PC-9 (cell line): Measurements from ENCODE around the gene CCDC121. TPM values are rescaled to one million over a fixed set of nuclear protein-coding genes. Genes with fewer than 3 reads are reported as not detected.

Source experiments
- BruUV-seq: library from RNA; stranded (reverse); fragments of 400-500 nt; replicated peaks from 2 replicates; lab custom pipeline; 2021; lab: Mats Ljungman, UMichigan
- CTCF ChIA-PET: fragments of 300-600 bp; sonication (Branson Sonifier 250); formaldehyde crosslinking; loops from one replicate; lab custom pipeline; 2022; ENCODE audit warnings: antibody characterized with exemption; lab: Charles Lee
- POLR2A ChIA-PET: fragments of 300-600 bp; sonication (Branson Sonifier 250); formaldehyde crosslinking; loops from one replicate; lab custom pipeline; 2022; ENCODE audit warnings: antibody characterized with exemption; ENCODE audit not compliant: unreplicated experiment; lab: Charles Lee
- DNase-seq, 2 experiments: peaks; one replicate each; pipeline versions ENCODE4 v3.0.0 to v3.0.0-alpha.2; 2015 to 2022; ENCODE audit warnings: mixed read lengths in 1 of 2
- H2AFZ ChIP-seq: fragments of 200-600 bp; sonication (generic); 2 replicates; pipeline ENCODE4 v1.8.1; 2017; ENCODE audit warnings: antibody characterized with exemption
- H3F3A ChIP-seq: fragments of 200-600 bp; sonication (generic); 2 replicates; pipeline ENCODE4 v1.8.1; 2017; ENCODE audit warnings: antibody characterized with exemption, mild to moderate bottlenecking, low read depth; ENCODE audit not compliant: insufficient read depth
- H3K27ac ChIP-seq: fragments of 200-600 bp; sonication (generic); 2 replicates; pipeline ENCODE4 v1.6.1; 2016; ENCODE audit warnings: mixed run types
- H3K27me3 ChIP-seq: fragments of 200-600 bp; sonication (generic); 2 replicates; pipeline ENCODE4 v1.6.1; 2016; ENCODE audit warnings: low read depth, mixed run types; ENCODE audit not compliant: insufficient read depth
- H3K36me3 ChIP-seq: fragments of 200-600 bp; sonication (generic); 2 replicates; pipeline ENCODE4 v1.6.1; 2016; ENCODE audit warnings: low read depth, mixed run types
- H3K4me1 ChIP-seq: fragments of 200-600 bp; sonication (generic); replicated peaks from 2 replicates; pipeline ENCODE4 v1.6.1; 2016; ENCODE audit warnings: mixed run types; ENCODE audit not compliant: insufficient read depth
- H3K4me2 ChIP-seq: fragments of 200-600 bp; sonication (generic); 2 replicates; pipeline ENCODE4 v1.6.1; 2017; ENCODE audit warnings: mixed run types
- H3K4me3 ChIP-seq: fragments of 200-600 bp; sonication (generic); 2 replicates; pipeline ENCODE4 v1.6.1; 2016; ENCODE audit warnings: mixed run types
- H3K79me2 ChIP-seq: fragments of 200-600 bp; sonication (generic); 2 replicates; pipeline ENCODE4 v1.6.1; 2017; ENCODE audit warnings: low read depth, mixed run types
- H3K9me2 ChIP-seq: fragments of 200-600 bp; sonication (generic); 2 replicates; pipeline ENCODE4 v1.8.1; 2017; ENCODE audit warnings: mild to moderate bottlenecking; ENCODE audit not compliant: insufficient read depth
- H3K9me3 ChIP-seq: fragments of 200-600 bp; sonication (generic); 2 replicates; pipeline ENCODE4 v1.8.1; 2016; ENCODE audit warnings: low read depth; ENCODE audit not compliant: insufficient read depth
- H4K20me1 ChIP-seq: fragments of 200-600 bp; sonication (generic); 2 replicates; pipeline ENCODE4 v1.8.1; 2017; ENCODE audit not compliant: insufficient read depth
- CTCF ChIP-seq: fragments of 200-600 bp; sonication (generic); conservative IDR thresholded peaks from 2 replicates; pipeline ENCODE4 v1.6.1; 2017; ENCODE audit warnings: mixed run types, antibody characterized with exemption, mild to moderate bottlenecking, moderate library complexity
- EZH2 ChIP-seq: fragments of 200-600 bp; sonication (generic); IDR thresholded peaks from 2 replicates; pipeline ENCODE4 v1.8.0; 2017; ENCODE audit warnings: antibody characterized with exemption, low read depth
- intact Hi-C: fragments of 100-400 bp; cut with micrococcal nuclease; formaldehyde crosslinking; loops from one replicate; pipeline ENCODE4 v1.10.0; 2022; ENCODE audit not compliant: unreplicated experiment
- total RNA-seq: library from RNA; stranded (reverse); gene quantifications from 2 replicates; pipeline ENCODE4 v1.2.3, GENCODE V29; 2021

CCDC121 gene
- total RNA-seq, 1 experiment from 2014 or later: 2.9 TPM

GRCh38 chr2:27582129-27582694 lies 46.6 kb downstream of the CCDC121 start:
- peaks cover 10% of the 10 kb centered on the region; the same call in 1 of the 2 replicates for H4K20me1 ChIP-seq
- no peaks in the 10 kb centered on the region for H3K27me3 ChIP-seq
- H3F3A ChIP-seq: peaks cover 14% of the 10 kb centered on the region
- TF ChIP-seq EZH2 (no peak), CTCF (no peak)
- TSS peak; percentile 62 for BruUV-seq
- CTCF ChIA-PET: no interaction called here
- H2AFZ ChIP-seq: peak overlapping the region; percentile 92
- peak overlapping the region; percentile 93; the same call in 1 of the 2 replicates for H3K4me3 ChIP-seq
- peaks cover 28% of the 10 kb centered on the region for H3K9me3 ChIP-seq
- peak overlapping the region; percentile 58; the same call in 1 of the 2 replicates for H3K27ac ChIP-seq
- POLR2A ChIA-PET: interaction anchor here (0.6 kb wide), 2 partner anchors 73 to 153 kb away, joined by 3 read pairs; no protein-coding TSS in a partner anchor
- no peaks in the 10 kb centered on the region for H3K9me2 ChIP-seq
- H3K4me1 ChIP-seq: peaks cover 20% of the 10 kb centered on the region
- H3K4me2 ChIP-seq: peak overlapping the region; percentile 91
- H3K36me3 ChIP-seq: 0 out of 2 replicates have a peak, but pooled peaks cover 7% of the 10 kb centered on the region
- intact Hi-C loops: loop anchor here (5.0 kb wide), 1 partner anchor 90 kb away; no protein-coding TSS in a partner anchor
- no peak for DNase-seq
- H3K79me2 ChIP-seq: peaks cover 41% of the 10 kb centered on the region

GRCh38 chr2:27581417-27582128 lies 47.2 kb downstream of the CCDC121 start:
- ChIA-PET CTCF (no interaction called here), POLR2A (no interaction called here)
- Histone ChIP-seq H3K36me3 (0 out of 2 replicates have a peak, but pooled peaks cover 3% of the 10 kb centered on the region), H3K9me3 (peaks cover 35% of the 10 kb centered on the region), H3K9me2 (no peaks in the 10 kb centered on the region), H3K4me1 (peaks cover 20% of the 10 kb centered on the region), H3K4me2 (no peak overlapping the region), H3F3A (peaks cover 14% of the 10 kb centered on the region), H4K20me1 (peaks cover 10% of the 10 kb centered on the region; the same call in 1 of the 2 replicates), H3K4me3 (no peak overlapping the region), H3K27me3 (no peaks in the 10 kb centered on the region), H2AFZ (no peak overlapping the region), H3K27ac (no peak overlapping the region), H3K79me2 (peaks cover 35% of the 10 kb centered on the region)
- BruUV-seq: no TSS peak
- no peak for TF ChIP-seq CTCF
- TF ChIP-seq EZH2: no peak
- DNase-seq: no peak
- intact Hi-C loops: loop anchor here (5.0 kb wide), 1 partner anchor 89 kb away; no protein-coding TSS in a partner anchor

Other genes starting within 250 kb of the CCDC121 start
- gene ZNF513, start 248.3 kb downstream of the CCDC121 start, total RNA-seq: 4.1 and 4.5 TPM in 2 replicates
- gene PPM1G, start 219.4 kb downstream of the CCDC121 start, total RNA-seq: 114 and 136 TPM in 2 replicates
- gene NRBP1, start 200.4 kb downstream of the CCDC121 start, total RNA-seq: 67.9 and 83.9 TPM in 2 replicates
- 62.9 and 91.7 TPM in 2 replicates for gene KRTCAP3, start 186.6 kb downstream of the CCDC121 start, total RNA-seq
- 26.2 and 27.2 TPM in 2 replicates for gene IFT172, start 139.3 kb downstream of the CCDC121 start, total RNA-seq
- gene FNDC4, start 133.8 kb downstream of the CCDC121 start, total RNA-seq: 5.3 and 6.3 TPM in 2 replicates
- 3.4 and 4.0 TPM in 2 replicates for gene GCKR, start 132.2 kb downstream of the CCDC121 start, total RNA-seq
- 27.1 and 40.6 TPM in 2 replicates for gene ZNF512, start 46.0 kb downstream of the CCDC121 start, total RNA-seq
- 37.3 and 45.1 TPM in 2 replicates for gene GPN1, start within 50 bp of the CCDC121 start, total RNA-seq
- gene SUPT7L, start 34.6 kb upstream of the CCDC121 start, total RNA-seq: 29.3 and 33.0 TPM in 2 replicates
- 18.5 and 22.7 TPM in 2 replicates for gene SLC4A1AP, start 34.9 kb upstream of the CCDC121 start, total RNA-seq
- 81.9 and 86.3 TPM in 2 replicates for gene MRPL33, start 142.7 kb upstream of the CCDC121 start, total RNA-seq